Stimulated activated naive B cell treated with anti-CD40 and anti-IgM and Interleukin-4, amounts not matched to agents 10 μg/mL and 1 μg/mL and 100 μg/mL, for 72 hours (primary cell): ENCODE data around the gene BCO1.

Experiments
- ATAC-seq, 2 donors: fragments of 150-1000 bp; cut with Tn5 transposase; replicated peaks; 2 replicates each; pipeline ENCODE4 v1.10.0; 2021; ENCODE audit warnings: moderate library complexity in 1 of 2
- DNase-seq: peaks from one replicate; pipeline ENCODE4 v3.0.0; 2021
- H3K27ac Mint-ChIP-seq: one replicate; pipeline ENCODE4 v1.8.0; 2022; ENCODE audit warnings: mild to moderate bottlenecking, mixed read lengths
- H3K27me3 Mint-ChIP-seq, 2 donors: one replicate each; pipeline ENCODE4 v1.8.0; 2022; ENCODE audit warnings: mixed read lengths in 2 of 2
- H3K36me3 Mint-ChIP-seq, 2 donors: one replicate each; pipeline ENCODE4 v1.8.0; 2022; ENCODE audit warnings: mixed read lengths in 2 of 2, mild to moderate bottlenecking in 1 of 2
- H3K4me1 Mint-ChIP-seq, 2 donors: one replicate each; pipeline ENCODE4 v1.8.0; 2022; ENCODE audit warnings: mixed read lengths in 2 of 2, mild to moderate bottlenecking in 1 of 2
- H3K4me3 Mint-ChIP-seq, 2 donors: one replicate each; pipeline ENCODE4 v1.8.0; 2022; ENCODE audit warnings: mild to moderate bottlenecking in 2 of 2, mixed read lengths in 2 of 2, moderate library complexity in 1 of 2
- H3K9me3 Mint-ChIP-seq, 2 donors: one replicate each; pipeline ENCODE4 v1.8.0; 2022; ENCODE audit warnings: mixed read lengths in 2 of 2, mild to moderate bottlenecking in 1 of 2

The BCO1 gene

DNA sequence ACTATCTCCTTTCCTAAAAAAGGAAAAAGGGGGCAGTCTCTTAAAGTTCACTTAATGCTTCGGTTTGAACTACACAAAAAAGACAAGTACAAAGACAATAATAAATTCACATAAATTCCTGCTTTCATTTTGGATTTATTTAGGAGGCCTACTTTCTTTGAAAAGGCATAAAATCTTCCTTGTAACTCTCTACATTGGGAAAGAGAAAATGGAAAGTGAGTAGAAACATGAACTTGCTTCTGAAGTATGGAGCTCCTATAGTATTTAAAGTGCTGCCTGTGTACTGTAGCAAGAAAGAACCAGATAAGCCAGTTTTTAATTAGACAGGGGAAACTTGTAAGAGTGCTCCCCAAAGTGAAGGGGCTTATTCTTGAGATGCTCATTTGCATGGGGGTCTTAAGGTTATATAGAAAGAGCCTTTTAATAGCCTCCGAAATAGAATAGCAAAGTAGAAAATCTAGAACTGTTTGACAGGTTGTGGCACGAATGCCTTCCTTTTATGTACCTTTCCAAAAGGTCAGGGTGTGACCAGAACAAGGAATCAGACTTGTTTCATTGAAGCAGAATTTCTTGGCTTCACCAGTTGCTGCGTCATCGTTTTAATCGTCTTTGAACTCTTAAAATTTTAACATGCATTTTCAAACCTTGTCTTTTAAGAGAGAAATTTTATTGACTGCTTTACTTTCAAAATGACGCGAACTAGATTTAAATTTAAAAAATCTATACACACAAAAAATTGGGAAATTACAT, 89.1 kb downstream of the BCO1 start:
- Mint-ChIP-seq H3K9me3 (no peaks in the 10 kb centered on the region), H3K4me1 (peaks cover 4 to 13% of the 10 kb centered on the region in 2 donors), H3K27me3 (no peaks in the 10 kb centered on the region), H3K36me3 (peaks cover 11 to 22% of the 10 kb centered on the region in 2 donors), H3K27ac (no peak overlapping the region), H3K4me3 (no peak overlapping the region)
- DNase-seq: no peak
- ATAC-seq: no peak

DNA sequence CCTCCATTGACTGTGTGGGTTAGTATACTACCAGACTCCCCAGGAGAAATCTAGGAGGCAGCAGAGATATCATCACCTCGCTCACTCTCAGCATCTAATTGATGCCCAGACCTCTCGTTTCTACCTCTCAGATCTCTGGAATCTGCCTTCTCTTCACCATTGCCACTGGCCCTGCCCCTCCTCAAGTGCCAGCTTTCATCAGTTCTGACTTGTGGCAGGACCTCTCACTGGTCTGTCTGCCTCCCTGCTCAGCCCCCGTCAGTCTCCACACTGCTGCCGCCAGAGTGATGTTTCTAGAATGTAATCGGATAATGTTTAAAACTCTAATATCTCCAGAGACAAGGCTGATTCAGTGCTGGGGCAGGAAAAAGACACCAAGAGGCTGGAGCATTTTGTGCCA, 91.5 kb downstream of the BCO1 start:
- H3K9me3 Mint-ChIP-seq: no peaks in the 10 kb centered on the region
- peaks cover 2 to 6% of the 10 kb centered on the region in 2 donors for H3K4me1 Mint-ChIP-seq
- no peak for DNase-seq
- no peak overlapping the region for H3K27ac Mint-ChIP-seq
- no peaks in the 10 kb centered on the region for H3K27me3 Mint-ChIP-seq
- no peak for ATAC-seq
- peaks cover 10 to 18% of the 10 kb centered on the region in 2 donors for H3K36me3 Mint-ChIP-seq
- no peak overlapping the region for H3K4me3 Mint-ChIP-seq

GRCh38 chr16:81333356-81333755, 94.9 kb downstream of the BCO1 start:
- Mint-ChIP-seq H3K27me3 (no peaks in the 10 kb centered on the region), H3K27ac (no peak overlapping the region), H3K4me1 (peaks cover 0 to 5% of the 10 kb centered on the region in 2 donors), H3K4me3 (no peak overlapping the region), H3K36me3 (peaks cover 7 to 15% of the 10 kb centered on the region in 2 donors), H3K9me3 (no peaks in the 10 kb centered on the region)
- no peak for DNase-seq
- no peak for ATAC-seq

- ATAC-seq: peak; percentile 85 to 87
- Mint-ChIP-seq H3K4me3 (no peak overlapping the region), H3K4me1 (peaks cover 0 to 6% of the 10 kb centered on the region in 2 donors), H3K27me3 (no peaks in the 10 kb centered on the region), H3K36me3 (peaks cover 10 to 25% of the 10 kb centered on the region in 2 donors), H3K9me3 (peaks cover 0 to under 1% of the 10 kb centered on the region in 2 donors), H3K27ac (no peak overlapping the region)
- peak; percentile 3 for DNase-seq
Observed at GRCh38 chr16:81335669-81336068, 97.2 kb downstream of the BCO1 start.

DNA sequence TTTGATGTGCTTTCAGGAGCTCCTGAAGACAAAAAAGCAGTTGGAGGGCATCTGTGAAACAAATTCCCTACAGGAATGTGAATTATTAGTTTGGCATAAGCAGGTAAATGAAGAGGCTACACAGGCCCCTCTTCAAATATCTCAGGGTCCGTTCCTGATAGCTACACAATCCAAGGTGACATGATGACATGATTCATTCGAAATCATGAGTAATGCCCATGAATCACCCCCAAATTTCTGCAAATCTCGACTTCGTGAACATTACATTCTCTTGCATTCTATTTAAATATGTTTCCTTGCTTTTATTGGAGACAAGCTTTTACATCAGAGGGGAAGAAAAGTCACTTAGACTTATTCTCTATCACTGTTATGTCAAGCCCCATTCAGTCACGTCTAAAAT, 98.6 kb downstream of the BCO1 start:
- Mint-ChIP-seq H3K9me3 (peaks cover 0 to 5% of the 10 kb centered on the region in 2 donors), H3K36me3 (peaks cover 11 to 26% of the 10 kb centered on the region in 2 donors), H3K27me3 (no peaks in the 10 kb centered on the region), H3K4me3 (no peak overlapping the region), H3K4me1 (peaks cover 0 to 6% of the 10 kb centered on the region in 2 donors), H3K27ac (no peak overlapping the region)
- no peak for ATAC-seq
- DNase-seq: no peak
